Mesendoderm (in vitro differentiated cells): ENCODE data around the gene MUC6.

ENCODE experiments used
- DNase-seq: peaks from one replicate; pipeline ENCODE4 v3.0.0; 2013
- H2AK5ac ChIP-seq: 2 replicates; pipeline ENCODE4 v1.6.1; 2013; ENCODE audit warnings: low read length, inconsistent platforms
- H2BK120ac ChIP-seq: 2 replicates; pipeline ENCODE4 v1.6.1; 2013; ENCODE audit warnings: low read depth, mild to moderate bottlenecking, low read length, moderate library complexity, mixed read lengths
- H2BK15ac ChIP-seq: replicated peaks from 2 replicates; pipeline ENCODE4 v1.6.1; 2013; ENCODE audit warnings: low read depth, mild to moderate bottlenecking, moderate library complexity
- H2BK5ac ChIP-seq: 2 replicates; pipeline ENCODE4 v1.6.1; 2013; ENCODE audit warnings: low read length, inconsistent platforms
- H3K18ac ChIP-seq: 2 replicates; pipeline ENCODE4 v1.6.1; 2013; ENCODE audit warnings: mild to moderate bottlenecking, low read length, mixed read lengths
- H3K23ac ChIP-seq: one replicate; pipeline ENCODE4 v1.6.1; 2013; ENCODE audit warnings: low read length
- H3K27ac ChIP-seq: 2 replicates; pipeline ENCODE4 v1.5.1; 2013; ENCODE audit warnings: low read depth, mild to moderate bottlenecking, inconsistent platforms, low read length, moderate library complexity
- H3K27me3 ChIP-seq: 2 replicates; pipeline ENCODE4 v1.6.1; 2013; ENCODE audit warnings: low read length, control low read depth, mild to moderate bottlenecking, inconsistent platforms; ENCODE audit not compliant: insufficient read depth, poor library complexity
- H3K36me3 ChIP-seq: 2 replicates; pipeline ENCODE4 v1.6.1; 2013; ENCODE audit warnings: low read length, inconsistent platforms; ENCODE audit not compliant: control insufficient read depth, insufficient read depth
- H3K4ac ChIP-seq: one replicate; pipeline ENCODE4 v1.6.1; 2013; ENCODE audit warnings: low read depth, mild to moderate bottlenecking, low read length, moderate library complexity
- H3K4me1 ChIP-seq: 2 replicates; pipeline ENCODE4 v1.6.1; 2013; ENCODE audit warnings: low read depth, low read length, inconsistent platforms; ENCODE audit not compliant: control insufficient read depth
- H3K4me2 ChIP-seq: 2 replicates; pipeline ENCODE4 v1.6.1; 2013; ENCODE audit warnings: low read length
- H3K4me3 ChIP-seq: 2 replicates; pipeline ENCODE4 v1.5.1; 2013; ENCODE audit warnings: mild to moderate bottlenecking, low read length
- H3K56ac ChIP-seq: one replicate; pipeline ENCODE4 v1.6.1; 2013; ENCODE audit warnings: low read length
- H3K79me1 ChIP-seq: 2 replicates; pipeline ENCODE4 v1.6.1; 2013; ENCODE audit warnings: low read length, inconsistent platforms
- H3K79me2 ChIP-seq: 2 replicates; pipeline ENCODE4 v1.6.1; 2013; ENCODE audit warnings: mild to moderate bottlenecking, low read length; ENCODE audit not compliant: control insufficient read depth, insufficient read depth
- H3K9ac ChIP-seq: 2 replicates; pipeline ENCODE4 v1.6.1; 2013; ENCODE audit warnings: low read length, inconsistent platforms
- H4K5ac ChIP-seq: one replicate; pipeline ENCODE4 v1.6.1; 2013; ENCODE audit warnings: low read length
- H4K8ac ChIP-seq: one replicate; pipeline ENCODE4 v1.6.1; 2013; ENCODE audit warnings: low read depth, mild to moderate bottlenecking, control low read depth, low read length, moderate library complexity
- WGBS: extraction: QIAGEN DNeasy Blood & Tissue Kit; methylation state at CpG from one replicate; pipeline ENCODE4 v1.1.7; 2013; ENCODE audit warnings: low lambda C conversion rate, missing lambda C conversion rate; ENCODE audit not compliant: insufficient coverage; ENCODE audit errors: extremely low coverage; 5-methylcytosine and 5-hydroxymethylcytosine counted together

MUC6 gene

DNA sequence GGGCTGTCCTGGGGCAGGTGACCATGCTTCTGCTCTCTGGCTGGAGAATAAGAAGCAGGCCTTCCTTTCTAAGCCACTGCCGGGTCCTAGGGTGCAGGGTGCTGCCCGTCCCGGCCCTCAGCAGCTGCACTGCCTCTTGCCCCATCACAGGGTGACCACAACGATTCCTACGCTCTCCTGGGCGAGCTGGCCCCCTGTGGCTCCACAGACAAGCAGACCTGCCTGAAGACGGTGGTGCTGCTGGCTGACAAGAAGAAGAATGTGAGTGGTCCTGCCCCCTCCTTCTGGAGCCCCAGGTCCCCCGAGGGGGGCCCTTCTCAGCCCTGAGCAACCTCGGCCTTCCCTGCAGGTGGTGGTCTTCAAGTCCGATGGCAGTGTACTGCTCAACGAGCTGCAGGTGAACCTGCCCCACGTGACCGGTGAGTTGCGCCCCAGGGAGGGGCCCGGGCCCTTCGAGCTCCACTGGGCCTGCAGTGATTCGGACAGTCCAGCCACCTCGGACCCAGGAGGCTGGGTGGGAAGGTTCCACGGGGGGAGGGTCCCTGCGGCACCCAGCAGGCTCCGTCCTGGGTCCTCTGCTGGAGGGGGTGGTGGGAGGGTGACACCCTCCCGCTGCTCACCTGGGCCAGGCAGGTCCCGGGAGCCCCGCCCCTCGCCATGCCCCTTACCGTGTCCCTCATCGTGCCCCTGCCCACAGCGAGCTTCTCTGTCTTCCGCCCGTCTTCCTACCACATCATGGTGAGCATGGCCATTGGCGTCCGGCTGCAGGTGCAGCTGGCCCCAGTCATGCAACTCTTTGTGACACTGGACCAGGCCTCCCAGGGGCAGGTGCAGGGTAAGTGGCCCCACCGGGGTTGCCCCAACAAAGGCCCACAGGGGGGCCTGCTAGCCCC lies 46.5 kb upstream of the MUC6 start:
- no peak overlapping the region for H2AK5ac ChIP-seq
- no peak overlapping the region for H4K5ac ChIP-seq
- H3K4ac ChIP-seq = no peak overlapping the region
- H3K36me3 ChIP-seq = no peaks in the 10 kb centered on the region
- H2BK15ac ChIP-seq = no peak overlapping the region
- no peaks in the 10 kb centered on the region for H3K27me3 ChIP-seq
- H3K79me1 ChIP-seq = no peaks in the 10 kb centered on the region
- no peak overlapping the region for H3K4me2 ChIP-seq
- no peak overlapping the region for H3K18ac ChIP-seq
- H3K4me1 ChIP-seq = no peaks in the 10 kb centered on the region
- no peak overlapping the region for H4K8ac ChIP-seq
- H2BK120ac ChIP-seq = no peak overlapping the region
- H3K23ac ChIP-seq = no peak overlapping the region
- H3K9ac ChIP-seq = no peak overlapping the region
- H3K56ac ChIP-seq = no peak overlapping the region
- no CpG with 5 or more reads among the region's 33 CpGs for WGBS
- no peak overlapping the region for H3K4me3 ChIP-seq
- no peaks in the 10 kb centered on the region for H3K79me2 ChIP-seq
- no peak overlapping the region for H2BK5ac ChIP-seq
- no peak for DNase-seq
- H3K27ac ChIP-seq = no peak overlapping the region

DNA sequence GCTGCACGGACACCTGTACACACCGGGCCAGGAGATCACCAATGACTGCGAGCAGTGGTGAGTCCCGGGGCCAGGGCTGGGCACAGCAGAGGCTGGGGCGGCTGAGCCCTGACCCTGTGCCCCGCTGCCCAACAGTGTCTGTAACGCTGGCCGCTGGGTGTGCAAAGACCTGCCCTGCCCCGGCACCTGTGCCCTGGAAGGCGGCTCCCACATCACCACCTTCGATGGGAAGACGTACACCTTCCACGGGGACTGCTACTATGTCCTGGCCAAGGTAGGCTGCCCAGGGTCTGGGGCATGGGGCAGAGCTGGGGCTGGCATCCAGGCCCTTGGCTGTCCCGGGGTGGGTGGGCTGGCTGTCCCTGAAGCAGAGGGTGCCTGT lies 45.8 kb upstream of the MUC6 start:
- H2BK5ac ChIP-seq = no peak overlapping the region
- H3K4me1 ChIP-seq = no peaks in the 10 kb centered on the region
- H3K36me3 ChIP-seq = no peaks in the 10 kb centered on the region
- H3K56ac ChIP-seq = no peak overlapping the region
- H2AK5ac ChIP-seq = no peak overlapping the region
- H3K27ac ChIP-seq = no peak overlapping the region
- no peaks in the 10 kb centered on the region for H3K27me3 ChIP-seq
- H3K4me2 ChIP-seq = no peak overlapping the region
- H2BK15ac ChIP-seq = no peak overlapping the region
- H2BK120ac ChIP-seq = no peak overlapping the region
- H3K4ac ChIP-seq = no peak overlapping the region
- H3K9ac ChIP-seq = no peak overlapping the region
- no peaks in the 10 kb centered on the region for H3K79me1 ChIP-seq
- H3K18ac ChIP-seq = no peak overlapping the region
- H3K4me3 ChIP-seq = no peak overlapping the region
- H3K79me2 ChIP-seq = no peaks in the 10 kb centered on the region
- H4K5ac ChIP-seq = no peak overlapping the region
- WGBS = no CpG with 5 or more reads among the region's 14 CpGs
- no peak overlapping the region for H3K23ac ChIP-seq
- H4K8ac ChIP-seq = no peak overlapping the region
- no peak for DNase-seq

DNA sequence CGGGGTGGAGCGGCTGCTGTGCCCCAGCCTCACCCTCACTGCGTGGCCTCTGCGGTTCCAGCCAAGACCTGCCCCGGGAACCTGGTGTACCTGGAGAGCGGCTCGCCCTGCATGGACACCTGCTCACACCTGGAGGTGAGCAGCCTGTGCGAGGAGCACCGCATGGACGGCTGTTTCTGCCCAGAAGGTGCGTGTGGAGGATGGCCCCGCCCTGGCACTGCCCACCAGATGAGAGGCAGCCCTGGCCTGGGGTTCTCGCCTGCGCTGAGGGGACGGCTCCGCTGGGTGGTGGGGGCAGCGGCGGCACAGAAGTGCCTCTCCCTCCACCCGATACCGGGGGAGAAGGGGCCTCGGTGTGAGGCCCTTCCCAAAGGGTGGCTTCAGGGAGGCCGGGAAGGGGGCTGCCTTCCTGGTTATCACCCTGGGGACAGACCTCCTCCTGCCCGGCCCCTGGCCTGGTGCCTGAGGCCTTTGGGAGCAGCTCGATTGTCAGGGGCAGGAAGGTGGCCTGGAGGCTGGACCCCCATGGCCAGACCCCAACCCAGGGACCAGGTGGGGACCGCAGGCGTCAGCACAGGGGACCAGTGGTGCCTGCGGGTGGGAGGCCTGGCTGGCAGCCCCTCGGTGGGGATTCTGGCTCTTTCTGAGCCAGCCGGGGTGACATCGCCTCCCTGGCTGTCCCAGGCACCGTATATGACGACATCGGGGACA lies 45.2 kb upstream of the MUC6 start:
- DNase-seq = no peak

DNA sequence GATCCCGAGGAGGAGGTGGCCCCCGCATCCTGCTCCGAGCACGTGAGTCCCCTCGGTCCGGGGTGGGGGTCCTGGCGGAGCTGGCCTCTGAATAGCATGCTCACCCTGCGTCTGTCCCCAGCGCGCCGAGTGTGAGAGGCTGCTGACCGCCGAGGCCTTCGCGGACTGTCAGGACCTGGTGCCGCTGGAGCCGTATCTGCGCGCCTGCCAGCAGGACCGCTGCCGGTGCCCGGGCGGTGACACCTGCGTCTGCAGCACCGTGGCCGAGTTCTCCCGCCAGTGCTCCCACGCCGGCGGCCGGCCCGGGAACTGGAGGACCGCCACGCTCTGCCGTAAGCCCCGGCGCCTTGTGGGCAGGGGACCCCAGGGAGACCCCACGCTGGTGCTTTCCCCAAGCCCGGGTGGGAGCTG lies 41.7 kb upstream of the MUC6 start:
- Histone ChIP-seq H3K27me3 (no peaks in the 10 kb centered on the region), H3K79me1 (no peaks in the 10 kb centered on the region), H4K8ac (no peak overlapping the region), H3K18ac (no peak overlapping the region), H3K4me3 (no peak overlapping the region), H3K4me2 (no peak overlapping the region), H3K9ac (no peak overlapping the region), H2AK5ac (no peak overlapping the region), H3K79me2 (no peaks in the 10 kb centered on the region), H3K23ac (no peak overlapping the region), H2BK5ac (no peak overlapping the region), H3K36me3 (no peaks in the 10 kb centered on the region), H3K27ac (no peak overlapping the region), H3K56ac (no peak overlapping the region), H2BK120ac (no peak overlapping the region), H3K4ac (no peak overlapping the region), H4K5ac (no peak overlapping the region), H2BK15ac (no peak overlapping the region), H3K4me1 (no peaks in the 10 kb centered on the region)
- DNase-seq = no peak
- WGBS = no CpG with 5 or more reads among the region's 39 CpGs

More for the DNA sequence above, 45.2 kb upstream of the MUC6 start:
- Histone ChIP-seq H3K79me1 (no peaks in the 10 kb centered on the region), H3K9ac (no peak overlapping the region), H3K79me2 (no peaks in the 10 kb centered on the region), H3K18ac (no peak overlapping the region), H2AK5ac (no peak overlapping the region), H2BK15ac (no peak overlapping the region), H3K27ac (no peak overlapping the region), H3K27me3 (no peaks in the 10 kb centered on the region), H3K56ac (no peak overlapping the region), H4K8ac (no peak overlapping the region), H3K4me1 (no peaks in the 10 kb centered on the region), H3K23ac (no peak overlapping the region), H3K36me3 (no peaks in the 10 kb centered on the region), H3K4ac (no peak overlapping the region), H3K4me2 (no peak overlapping the region), H4K5ac (no peak overlapping the region), H2BK5ac (no peak overlapping the region), H3K4me3 (no peak overlapping the region), H2BK120ac (no peak overlapping the region)
- no CpG with 5 or more reads among the region's 33 CpGs for WGBS

DNA sequence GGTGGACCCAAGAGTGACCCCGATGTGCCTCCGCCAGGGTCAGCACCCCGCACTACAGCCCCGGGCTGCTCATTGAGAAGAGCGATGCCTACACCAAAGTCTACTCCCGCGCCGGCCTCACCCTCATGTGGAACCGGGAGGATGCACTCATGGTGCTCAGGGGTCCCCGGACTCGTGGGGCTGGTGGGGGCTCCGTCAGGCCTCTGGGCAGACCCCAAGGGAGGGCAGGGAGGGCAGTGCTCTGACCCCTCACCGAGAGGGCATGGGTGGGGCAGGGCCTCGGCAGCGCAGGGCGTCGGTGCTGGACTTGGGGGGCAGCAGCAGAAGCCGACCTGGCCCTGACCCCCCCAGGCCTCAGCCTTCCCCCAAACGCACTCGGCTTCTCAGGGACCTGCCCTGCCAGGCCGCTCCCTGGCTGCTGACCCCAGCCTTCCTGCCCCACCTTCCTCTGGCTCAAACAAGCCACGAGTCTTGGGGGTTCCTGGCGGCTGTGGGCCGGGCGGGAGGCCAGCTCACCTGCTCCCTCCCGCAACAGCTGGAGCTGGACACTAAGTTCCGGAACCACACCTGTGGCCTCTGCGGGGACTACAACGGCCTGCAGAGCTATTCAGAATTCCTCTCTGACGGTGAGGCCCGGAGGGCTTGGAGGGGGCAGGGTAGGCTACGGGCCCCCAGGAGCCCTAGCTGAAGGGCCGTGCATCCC lies 41.0 kb upstream of the MUC6 start:
- Histone ChIP-seq H3K18ac (no peak overlapping the region), H3K79me2 (no peaks in the 10 kb centered on the region), H3K4ac (no peak overlapping the region), H3K27ac (no peak overlapping the region), H3K79me1 (no peaks in the 10 kb centered on the region), H2BK120ac (no peak overlapping the region), H3K23ac (no peak overlapping the region), H3K4me2 (no peak overlapping the region), H2AK5ac (no peak overlapping the region), H3K4me3 (no peak overlapping the region), H3K27me3 (no peaks in the 10 kb centered on the region), H4K8ac (no peak overlapping the region), H2BK15ac (no peak overlapping the region), H3K56ac (no peak overlapping the region), H3K9ac (no peak overlapping the region), H3K4me1 (no peaks in the 10 kb centered on the region), H4K5ac (no peak overlapping the region), H2BK5ac (no peak overlapping the region), H3K36me3 (no peaks in the 10 kb centered on the region)
- no CpG with 5 or more reads among the region's 33 CpGs for WGBS
- DNase-seq = no peak
